Caco-2 (cell line): Measurements from ENCODE around the gene SV2B. TPM values are rescaled to one million over a fixed set of nuclear protein-coding genes. Genes with fewer than 3 reads are reported as not detected.

ENCODE experiments used
- BruUV-seq: library from RNA; stranded (reverse); fragments of 400-500 nt; replicated peaks from 2 replicates; lab custom pipeline; 2021; lab: Mats Ljungman, UMichigan
- CTCF ChIA-PET: fragments of 300-600 bp; sonication (Branson Sonifier 250); formaldehyde crosslinking; loops from one replicate; lab custom pipeline; 2022; ENCODE audit warnings: antibody characterized with exemption; lab: Charles Lee
- POLR2A ChIA-PET: fragments of 300-600 bp; sonication (Branson Sonifier 250); formaldehyde crosslinking; loops from one replicate; lab custom pipeline; 2022; ENCODE audit warnings: antibody characterized with exemption; lab: Charles Lee
- DNase-seq, 2 experiments: peaks; one replicate each; pipeline versions ENCODE4 v3.0.0 to v3.0.0-alpha.2; 2020 to 2022
- H3K27me3 ChIP-seq: replicated peaks from 2 replicates; pipeline ENCODE4 v1.6.0; 2011; ENCODE audit warnings: low read length; ENCODE audit not compliant: control insufficient read depth, insufficient read depth
- H3K36me3 ChIP-seq: 2 replicates; pipeline ENCODE4 v1.5.1; 2011; ENCODE audit warnings: low read length; ENCODE audit not compliant: control insufficient read depth, insufficient read depth
- H3K4me1 ChIP-seq: fragments of 250-450 bp; sonication (Bioruptor Pico); 2 replicates; pipeline ENCODE4 v1.5.1; 2020; ENCODE audit warnings: mild to moderate bottlenecking
- H3K4me3 ChIP-seq: 2 replicates; pipeline ENCODE4 v1.5.1; 2011; ENCODE audit warnings: low read depth, mild to moderate bottlenecking, control low read depth, low read length
- H3K9me3 ChIP-seq: fragments of 250-450 bp; sonication (Bioruptor Pico); 2 replicates; pipeline ENCODE4 v1.5.1; 2020; ENCODE audit warnings: mild to moderate bottlenecking, moderate library complexity
- H3K27ac Mint-ChIP-seq: one replicate; pipeline ENCODE4 v1.8.0; 2022; ENCODE audit warnings: mixed read lengths; ENCODE audit not compliant: unreplicated experiment
- H3K27me3 Mint-ChIP-seq: one replicate; pipeline ENCODE4 v1.8.0; 2022; ENCODE audit warnings: mixed read lengths; ENCODE audit not compliant: insufficient read depth, unreplicated experiment
- H3K36me3 Mint-ChIP-seq: one replicate; pipeline ENCODE4 v1.8.0; 2022; ENCODE audit warnings: mild to moderate bottlenecking, mixed read lengths; ENCODE audit not compliant: insufficient read depth, unreplicated experiment
- H3K4me1 Mint-ChIP-seq: one replicate; pipeline ENCODE4 v1.8.0; 2022; ENCODE audit warnings: low read depth, mixed read lengths; ENCODE audit not compliant: unreplicated experiment
- H3K4me3 Mint-ChIP-seq: one replicate; pipeline ENCODE4 v1.8.0; 2022; ENCODE audit warnings: mild to moderate bottlenecking, moderate library complexity, mixed read lengths; ENCODE audit not compliant: unreplicated experiment
- H3K9me3 Mint-ChIP-seq: one replicate; pipeline ENCODE4 v1.8.0; 2022; ENCODE audit warnings: mixed read lengths; ENCODE audit not compliant: unreplicated experiment
- intact Hi-C: fragments of 100-400 bp; cut with micrococcal nuclease; formaldehyde crosslinking; loops from one replicate; pipeline ENCODE4 v1.10.0; 2022; ENCODE audit not compliant: unreplicated experiment
- total RNA-seq: library from RNA; stranded (reverse); gene quantifications from 2 replicates; pipeline ENCODE4 v1.2.3, GENCODE V29; 2022
- TF ChIP-seq, protein P1 (sequence below), 2 experiments: fragments of 200-600 bp in 1 of 2; IDR thresholded peaks; 1 replicate in 1 of 2; 2 replicates in 1 of 2; pipeline versions ENCODE4 v1.5.1 to v1.8.0; 2011 to 2022; ENCODE audit warnings: antibody characterized with exemption in 1 of 2, control low read depth in 1 of 2, inconsistent platforms in 1 of 2, low read depth in 1 of 2, low read length in 1 of 2, mild to moderate bottlenecking in 1 of 2, moderate library complexity in 1 of 2; ENCODE audit not compliant: insufficient read depth in 1 of 2, severe bottlenecking in 1 of 2, unreplicated experiment in 1 of 2

The SV2B gene
- total RNA-seq, 1 experiment from 2014 or later = not detected

DNA sequence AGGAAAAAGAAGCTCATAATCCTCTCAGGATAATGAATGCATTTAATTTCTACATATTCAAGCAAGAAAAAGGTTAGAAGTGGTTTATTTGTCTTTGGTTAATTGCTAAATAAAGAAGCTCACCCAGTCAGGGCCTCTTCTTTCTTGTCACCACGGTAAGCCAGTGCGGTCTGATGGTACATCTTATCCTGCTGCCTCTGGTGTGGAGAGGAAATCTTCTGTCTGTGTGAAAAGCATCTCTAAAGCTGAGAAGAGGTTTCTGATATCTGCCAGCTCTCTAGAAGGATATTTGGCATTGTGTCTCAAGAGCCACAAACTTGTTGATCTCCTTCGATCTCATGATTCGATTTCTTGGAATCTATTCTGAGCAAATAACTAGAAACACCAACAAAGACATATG lies 144.9 kb downstream of the SV2B start:
- no peaks in the 10 kb centered on the region for H3K9me3 Mint-ChIP-seq
- TF ChIP-seq, protein P1, sequence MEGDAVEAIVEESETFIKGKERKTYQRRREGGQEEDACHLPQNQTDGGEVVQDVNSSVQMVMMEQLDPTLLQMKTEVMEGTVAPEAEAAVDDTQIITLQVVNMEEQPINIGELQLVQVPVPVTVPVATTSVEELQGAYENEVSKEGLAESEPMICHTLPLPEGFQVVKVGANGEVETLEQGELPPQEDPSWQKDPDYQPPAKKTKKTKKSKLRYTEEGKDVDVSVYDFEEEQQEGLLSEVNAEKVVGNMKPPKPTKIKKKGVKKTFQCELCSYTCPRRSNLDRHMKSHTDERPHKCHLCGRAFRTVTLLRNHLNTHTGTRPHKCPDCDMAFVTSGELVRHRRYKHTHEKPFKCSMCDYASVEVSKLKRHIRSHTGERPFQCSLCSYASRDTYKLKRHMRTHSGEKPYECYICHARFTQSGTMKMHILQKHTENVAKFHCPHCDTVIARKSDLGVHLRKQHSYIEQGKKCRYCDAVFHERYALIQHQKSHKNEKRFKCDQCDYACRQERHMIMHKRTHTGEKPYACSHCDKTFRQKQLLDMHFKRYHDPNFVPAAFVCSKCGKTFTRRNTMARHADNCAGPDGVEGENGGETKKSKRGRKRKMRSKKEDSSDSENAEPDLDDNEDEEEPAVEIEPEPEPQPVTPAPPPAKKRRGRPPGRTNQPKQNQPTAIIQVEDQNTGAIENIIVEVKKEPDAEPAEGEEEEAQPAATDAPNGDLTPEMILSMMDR (IDR thresholded peaks at IDR 0.05; ENCODE audit: insufficient read depth in 1 of 2, low read depth in 1 of 2, low read length in 1 of 2, severe bottlenecking in 1 of 2, unreplicated experiment in 1 of 2) = no peak

DNA sequence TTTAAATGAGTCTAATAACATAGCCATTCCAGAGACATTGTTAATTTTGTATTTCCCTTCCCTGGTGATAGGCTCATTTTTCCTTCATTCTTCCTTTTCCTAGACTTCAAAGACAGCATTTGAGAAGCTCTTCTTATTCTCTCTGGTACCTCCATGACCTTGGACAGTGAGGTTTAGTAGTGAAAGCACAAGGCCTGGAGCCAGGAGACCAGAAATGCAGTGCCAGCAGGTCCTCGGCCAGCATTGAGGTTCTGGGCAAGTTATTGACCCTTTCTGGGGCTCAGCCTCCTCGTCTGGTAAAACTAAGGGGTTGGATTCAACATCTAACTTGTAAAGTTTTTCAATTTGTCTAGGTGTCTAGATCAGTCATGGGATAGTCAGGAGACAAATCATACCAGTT lies 146.9 kb downstream of the SV2B start:
- intact Hi-C loops = loop anchor here (2.0 kb wide), 1 partner anchor 24 kb away; no protein-coding TSS in a partner anchor
- POLR2A ChIA-PET = interaction anchor here (0.7 kb wide), 1 partner anchor 312 kb away, joined by 13 read pairs; the partner anchor contains the start of gene UNC45A
- peaks cover 10% of the 10 kb centered on the region for H3K27me3 Mint-ChIP-seq
- H3K36me3 Mint-ChIP-seq = no peaks in the 10 kb centered on the region
- H3K4me3 ChIP-seq = no peak overlapping the region
- TF ChIP-seq, protein P1 (IDR thresholded peaks at IDR 0.05; ENCODE audit: insufficient read depth in 1 of 2, low read depth in 1 of 2, low read length in 1 of 2, severe bottlenecking in 1 of 2, unreplicated experiment in 1 of 2) = no peak
- H3K4me1 Mint-ChIP-seq = no peaks in the 10 kb centered on the region
- H3K4me1 ChIP-seq = no peaks in the 10 kb centered on the region
- H3K9me3 ChIP-seq = no peaks in the 10 kb centered on the region
- BruUV-seq = no TSS peak
- CTCF ChIA-PET = interaction anchor here (1.0 kb wide), 1 partner anchor 12 kb away, joined by 3 read pairs; no protein-coding TSS in a partner anchor
- DNase-seq = no peak
- H3K27me3 ChIP-seq = no peaks in the 10 kb centered on the region
- H3K36me3 ChIP-seq = no peaks in the 10 kb centered on the region
- H3K9me3 Mint-ChIP-seq = no peaks in the 10 kb centered on the region
- H3K4me3 Mint-ChIP-seq = no peak overlapping the region
- no peak overlapping the region for H3K27ac Mint-ChIP-seq

More for the DNA sequence above, 144.9 kb downstream of the SV2B start:
- Histone ChIP-seq H3K36me3 (no peaks in the 10 kb centered on the region), H3K27me3 (no peaks in the 10 kb centered on the region), H3K9me3 (no peaks in the 10 kb centered on the region), H3K4me3 (no peak overlapping the region), H3K4me1 (no peaks in the 10 kb centered on the region)
- Mint-ChIP-seq H3K27me3 (peaks cover 8% of the 10 kb centered on the region), H3K4me1 (no peaks in the 10 kb centered on the region), H3K27ac (no peak overlapping the region), H3K36me3 (no peaks in the 10 kb centered on the region), H3K4me3 (no peak overlapping the region)
- no peak for DNase-seq
- POLR2A ChIA-PET = no interaction called here
- intact Hi-C loops = no loop called here
- CTCF ChIA-PET = no interaction called here
- BruUV-seq = no TSS peak

DNA sequence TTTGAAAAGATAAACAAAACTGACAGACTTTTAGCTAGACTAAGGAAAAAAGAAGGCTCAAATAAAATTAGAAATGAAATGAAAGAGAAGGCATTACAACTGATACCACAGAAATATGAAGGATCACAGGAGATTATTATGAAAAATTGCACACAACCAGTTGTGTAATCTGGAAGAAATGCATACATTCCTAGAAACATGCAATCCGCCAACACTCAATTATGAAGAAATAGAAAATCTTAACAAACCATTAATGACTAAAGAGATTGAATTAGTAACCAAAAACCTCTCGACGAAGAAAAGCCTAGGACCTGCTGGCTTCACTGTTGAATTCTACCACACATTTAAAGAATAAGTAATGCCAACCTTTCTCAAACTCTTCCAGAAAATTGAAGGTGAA lies 149.5 kb downstream of the SV2B start:
- Mint-ChIP-seq H3K4me3 (no peak overlapping the region), H3K36me3 (no peaks in the 10 kb centered on the region), H3K27ac (no peak overlapping the region), H3K27me3 (peaks cover 21% of the 10 kb centered on the region), H3K9me3 (no peaks in the 10 kb centered on the region), H3K4me1 (no peaks in the 10 kb centered on the region)
- Histone ChIP-seq H3K27me3 (no peaks in the 10 kb centered on the region; the same call in 1 of the 2 replicates), H3K36me3 (no peaks in the 10 kb centered on the region), H3K4me1 (no peaks in the 10 kb centered on the region), H3K9me3 (no peaks in the 10 kb centered on the region), H3K4me3 (no peak overlapping the region)
- CTCF ChIA-PET = no interaction called here
- TF ChIP-seq, protein P1 (IDR thresholded peaks at IDR 0.05; ENCODE audit: insufficient read depth in 1 of 2, low read depth in 1 of 2, low read length in 1 of 2, severe bottlenecking in 1 of 2, unreplicated experiment in 1 of 2) = no peak
- POLR2A ChIA-PET = no interaction called here
- intact Hi-C loops = no loop called here
- no TSS peak for BruUV-seq
- no peak for DNase-seq
